Measurements from ENCODE around the gene NLRP3.

The NLRP3 gene

GRCh38 chr1:247411621-247412327 lies 4.2 kb upstream of the NLRP3 start:
- TF ChIP-seq CTCF (conservative IDR thresholded peaks at IDR 0.05): no peak
- no peak overlapping the region for H3K27ac ChIP-seq

GRCh38 chr1:247417831-247418230 lies 1.9 kb downstream of the NLRP3 start:
- H3K27ac ChIP-seq: no peak overlapping the region
- TF ChIP-seq CTCF (conservative IDR thresholded peaks at IDR 0.05): no peak

DNA sequence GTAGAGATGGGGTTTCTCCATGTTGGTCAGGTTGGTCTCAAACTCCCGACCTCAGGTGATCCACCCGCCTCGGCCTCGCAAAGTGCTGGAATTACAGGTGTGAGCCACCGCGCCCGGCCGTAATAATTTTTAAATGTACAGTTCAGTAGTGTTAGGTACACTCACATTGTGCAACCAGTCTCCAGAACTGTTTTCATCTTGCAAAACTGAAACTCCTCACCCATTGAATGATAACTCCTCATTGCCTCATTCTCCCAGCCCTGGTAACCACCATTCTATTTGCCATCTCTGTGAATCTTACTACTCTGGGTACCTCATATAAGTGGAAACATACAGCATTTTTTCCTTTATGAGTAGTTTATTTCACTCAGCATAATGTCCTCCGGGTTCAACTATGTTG lies 3.4 kb downstream of the NLRP3 start:
- TF ChIP-seq CTCF (conservative IDR thresholded peaks at IDR 0.05): no peak

DNA sequence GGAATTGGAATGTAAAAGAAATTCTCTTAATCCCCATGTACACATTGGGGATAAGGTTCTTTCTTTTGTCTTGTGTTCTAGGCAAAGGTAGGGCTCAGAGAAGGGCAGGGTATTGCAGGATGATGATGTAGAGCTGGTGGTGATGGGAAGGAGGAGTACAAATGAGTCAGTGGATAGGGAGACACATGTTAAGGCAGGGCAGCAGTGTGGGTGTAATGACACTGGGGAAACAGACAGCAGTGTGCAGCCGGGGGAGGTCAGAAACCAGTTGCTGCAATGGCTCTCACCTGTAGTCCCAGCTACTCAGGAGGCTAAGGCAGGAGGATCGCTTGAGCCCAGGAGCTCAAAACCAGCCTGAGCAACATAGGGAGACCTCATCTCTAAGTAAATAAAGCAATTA lies 5.1 kb downstream of the NLRP3 start:
- no peak for TF ChIP-seq CTCF (conservative IDR thresholded peaks at IDR 0.05)

More for the DNA sequence above, 3.4 kb downstream of the NLRP3 start:
- H3K27ac ChIP-seq: no peak overlapping the region

GRCh38 chr1:247429496-247429895 lies 13.5 kb downstream of the NLRP3 start:
- H3K27ac ChIP-seq: no peak overlapping the region
- TF ChIP-seq CTCF (conservative IDR thresholded peaks at IDR 0.05): no peak

More for the DNA sequence above, 5.1 kb downstream of the NLRP3 start:
- H3K27ac ChIP-seq: no peak overlapping the region

DNA sequence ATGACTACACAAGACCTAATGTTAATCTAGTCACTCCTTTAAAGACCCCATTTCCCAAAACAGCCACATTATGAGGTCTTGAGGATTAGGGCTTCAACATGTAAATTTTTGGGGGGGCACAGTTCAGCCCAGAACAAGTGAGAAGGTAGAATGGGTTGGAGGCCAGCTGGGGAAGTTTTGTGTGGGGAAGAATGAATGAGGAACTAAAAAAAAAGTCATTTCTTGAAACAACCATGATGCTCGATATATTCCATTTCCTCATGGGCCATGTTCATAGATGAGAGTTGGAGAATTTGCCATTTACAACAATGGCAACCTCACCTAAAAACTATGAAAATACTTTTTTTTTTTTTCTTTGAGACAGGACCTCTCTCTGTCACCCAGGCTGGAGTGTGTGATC lies 14.5 kb downstream of the NLRP3 start:
- no peak overlapping the region for H3K27ac ChIP-seq
- TF ChIP-seq CTCF (conservative IDR thresholded peaks at IDR 0.05): no peak

- H3K27ac ChIP-seq: no peak overlapping the region
- TF ChIP-seq CTCF (conservative IDR thresholded peaks at IDR 0.05): no peak
Observed at GRCh38 chr1:247431643-247432042, 15.7 kb downstream of the NLRP3 start.

Data from VCaP (cell line).